Bronchus fibroblast of lung (primary cell): ENCODE data around the gene RAF1. TPM values are rescaled to one million over a fixed set of nuclear protein-coding genes. Genes with fewer than 3 reads are reported as not detected.

Experiments
- total RNA-seq: library from RNA; depleted of rRNA; stranded (reverse); fragments of >200 nt; gene quantifications from 2 replicates; pipeline ENCODE4 v1.2.3, GENCODE V29; 2015

RAF1 gene
- 72.2 and 75.8 TPM in 2 replicates for total RNA-seq

GRCh38 chr3:12663936-12664908 is at the start of gene RAF1:
RAF1 (minus strand) TSS chr3:12664117; CDS start chr3:12618721, 45,396 bp downstream.

GRCh38 chr3:12556690-12557472 is 107.0 kb downstream of the RAF1 start, which contains the start of gene MKRN2:
MKRN2 (plus strand) TSS chr3:12557087; CDS start chr3:12557151, 64 bp downstream.

GRCh38 chr3:12545473-12545791 is 118.5 kb downstream of the RAF1 start, which contains the start of gene MKRN2OS:
MKRN2OS (minus strand) TSS chr3:12545499; CDS start chr3:12545464, 35 bp downstream.

Other genes starting within 250 kb of the RAF1 start
- gene TSEN2, start 179.6 kb downstream of the RAF1 start, total RNA-seq, result 15.9 and 19.3 TPM in 2 replicates
- gene MKRN2OS, start 118.6 kb downstream of the RAF1 start, total RNA-seq, result not detected in 2 replicates
- 37.0 and 41.9 TPM in 2 replicates for gene MKRN2, start 107.0 kb downstream of the RAF1 start, total RNA-seq
- gene TMEM40, start 95.1 kb upstream of the RAF1 start, total RNA-seq, result 0.34 TPM in 1 of 2 replicates, not detected in the other
- 6.6 and 7.4 TPM in 2 replicates for gene CAND2, start 132.6 kb upstream of the RAF1 start, total RNA-seq
- gene RPL32, start 177.4 kb upstream of the RAF1 start, total RNA-seq, result 620 and 965 TPM in 2 replicates